HL-60 (cell line): ENCODE data around the gene STMP1.

Experiments
- CTCF ChIP-seq: IDR thresholded peaks from one replicate; pipeline ENCODE4 v1.5.1; 2011; ENCODE audit warnings: low read length, control low read depth, inconsistent platforms; ENCODE audit not compliant: insufficient read depth
- GABPA ChIP-seq: IDR thresholded peaks from 2 replicates; pipeline ENCODE4 v1.6.1; 2012; ENCODE audit warnings: low read depth
- POLR2AphosphoS5 ChIP-seq: IDR thresholded peaks from 2 replicates; pipeline ENCODE4 v1.6.1; 2012; ENCODE audit warnings: low read depth
- SPI1 ChIP-seq: IDR thresholded peaks from 2 replicates; pipeline ENCODE4 v1.6.1; 2012; ENCODE audit warnings: low read depth, mild to moderate bottlenecking, borderline replicate concordance

- TF ChIP-seq CTCF = no peak
- no peak for TF ChIP-seq GABPA
- no peak for TF ChIP-seq POLR2AphosphoS5
- TF ChIP-seq SPI1 = no peak
Measured at GRCh38 chr7:135718219-135718618, 55.9 kb downstream of the STMP1 start.
